ENCODE measurements around the gene BLCAP. TPM values are rescaled to one million over a fixed set of nuclear protein-coding genes. Genes with fewer than 3 reads are reported as not detected.

Gene BLCAP
- total RNA-seq, 4 donors from 2014 or later = 63.9 to 152 (median 107) TPM

- TF ChIP-seq CTCF (IDR thresholded peaks at IDR 0.05; ENCODE audit: low read depth) = no peak
These were observed 58.8 kb downstream of the BLCAP start for GRCh38 chr20:37468886-37469285.

Other genes starting within 250 kb of the BLCAP start
- gene MANBAL, start 238.2 kb downstream of the BLCAP start, total RNA-seq = 10 to 100 TPM; 22.2 to 53.8 (median 24.4) TPM
- gene SRC, start 181.7 kb downstream of the BLCAP start, total RNA-seq = 10 to 100 TPM; 10.3 to 21.4 (median 12.9) TPM
- 10 to 100 TPM; 11.0 to 44.3 (median 18.2) TPM for gene NNAT, start 6.6 kb downstream of the BLCAP start, total RNA-seq
- gene CTNNBL1, start 166.2 kb upstream of the BLCAP start, total RNA-seq = 10 to 100 TPM; 35.9 to 53.1 (median 39.2) TPM